M059J (cell line): ENCODE data around the gene TXNDC11. TPM values are rescaled to one million over a fixed set of nuclear protein-coding genes. Genes with fewer than 3 reads are reported as not detected.

Source experiments
- DNase-seq: peaks from one replicate; pipeline ENCODE4 v3.0.0-alpha.2; 2012; ENCODE audit warnings: low read depth
- total RNA-seq: library from RNA; depleted of rRNA; stranded (reverse); fragments of >200 nt; shearing (Covaris generic); gene quantifications from 2 replicates; pipeline ENCODE4 v1.2.3, GENCODE V29; 2014

The TXNDC11 gene
- total RNA-seq, 1 experiment from 2014 or later, result 52.7 TPM

DNA sequence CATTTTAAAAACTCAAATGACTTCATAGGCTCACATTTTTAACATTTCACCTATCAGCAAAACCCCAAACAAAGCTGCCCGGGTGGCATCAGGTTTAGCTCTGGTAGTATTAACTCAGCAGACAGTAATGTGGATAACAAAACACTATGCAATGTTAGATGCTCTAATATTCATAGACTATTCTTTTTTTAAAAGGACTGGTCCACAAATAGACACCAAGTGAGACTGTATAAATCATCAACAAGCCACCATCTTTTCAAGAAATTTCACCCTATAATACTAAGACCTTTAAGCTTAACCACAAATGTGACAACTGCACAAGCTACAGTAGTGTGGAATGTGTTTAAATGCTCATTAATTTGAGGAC, 54.2 kb downstream of the TXNDC11 start:
- DNase-seq, result no peak

DNA sequence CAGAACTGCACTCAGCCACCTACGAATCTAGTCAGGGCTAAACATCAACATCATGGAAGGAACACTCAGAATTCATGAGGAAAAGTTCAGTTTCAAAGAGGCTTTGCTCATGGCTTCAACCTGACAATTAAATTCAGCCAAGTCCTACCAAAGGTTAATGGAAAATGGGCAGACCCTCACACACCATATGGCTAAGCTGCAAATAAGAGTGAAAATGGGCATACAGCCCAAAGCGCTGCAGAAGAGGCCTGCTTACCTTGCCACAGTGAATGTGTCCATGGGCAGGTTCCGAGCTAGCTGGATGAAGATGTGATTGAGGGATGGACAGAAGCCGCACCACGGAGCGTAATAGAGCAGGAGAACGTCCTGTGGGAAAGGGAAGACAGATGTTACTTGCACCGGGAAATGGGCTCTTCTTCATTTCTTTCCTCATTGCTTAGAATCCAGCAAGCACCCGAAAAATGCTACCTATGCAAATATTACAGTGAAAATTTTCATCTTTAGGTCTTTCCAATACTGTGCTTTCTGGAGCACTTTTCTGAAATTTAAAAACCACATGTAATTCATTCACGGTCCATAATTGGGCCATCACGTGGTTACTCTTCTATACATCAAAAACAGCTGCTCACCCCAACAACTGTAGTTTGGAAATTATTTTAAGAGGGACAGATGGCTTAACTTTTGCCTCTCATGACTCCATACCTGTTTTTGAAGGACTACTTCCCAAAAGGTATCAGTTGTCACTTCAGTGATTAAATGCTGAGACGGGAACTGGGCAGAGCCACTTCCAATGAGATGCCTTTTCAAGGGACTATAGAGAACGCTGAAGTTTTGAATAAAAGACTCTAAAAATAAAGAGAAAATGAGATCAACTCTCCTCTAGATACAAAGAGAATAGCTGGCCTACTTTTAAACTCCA, 54.8 kb downstream of the TXNDC11 start:
- DNase-seq, result no peak

DNA sequence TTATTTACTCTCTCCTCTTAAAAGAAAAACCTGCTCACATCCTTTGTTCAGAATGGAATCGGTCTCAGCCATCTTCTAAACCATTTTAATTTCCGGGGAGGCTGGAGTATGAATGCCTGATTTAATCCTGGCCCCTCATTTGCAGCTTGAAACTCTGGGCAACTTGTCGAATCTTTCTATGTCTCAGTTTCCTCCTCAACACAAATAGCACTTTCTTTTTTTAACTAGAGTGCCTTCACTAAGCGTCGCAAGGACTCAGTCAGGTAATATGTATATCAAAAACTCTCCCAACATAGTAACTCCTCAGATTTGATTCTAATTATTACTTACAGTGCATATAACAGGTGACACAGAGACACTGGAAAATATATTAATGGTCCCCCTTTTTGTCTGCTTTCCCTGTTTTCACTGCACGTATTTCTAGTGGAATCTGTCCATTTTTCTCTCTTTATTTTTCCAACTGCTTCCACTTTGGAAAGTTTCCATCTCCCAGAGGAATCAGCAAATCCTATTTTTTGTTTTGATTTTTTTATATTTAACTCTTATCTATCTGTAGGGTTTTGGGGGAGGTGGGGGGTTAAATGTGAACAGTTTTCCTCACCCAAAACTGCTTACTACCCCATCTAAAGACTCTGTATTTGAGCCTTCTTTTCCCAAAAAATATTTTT, 55.8 kb downstream of the TXNDC11 start:
- no peak for DNase-seq

DNA sequence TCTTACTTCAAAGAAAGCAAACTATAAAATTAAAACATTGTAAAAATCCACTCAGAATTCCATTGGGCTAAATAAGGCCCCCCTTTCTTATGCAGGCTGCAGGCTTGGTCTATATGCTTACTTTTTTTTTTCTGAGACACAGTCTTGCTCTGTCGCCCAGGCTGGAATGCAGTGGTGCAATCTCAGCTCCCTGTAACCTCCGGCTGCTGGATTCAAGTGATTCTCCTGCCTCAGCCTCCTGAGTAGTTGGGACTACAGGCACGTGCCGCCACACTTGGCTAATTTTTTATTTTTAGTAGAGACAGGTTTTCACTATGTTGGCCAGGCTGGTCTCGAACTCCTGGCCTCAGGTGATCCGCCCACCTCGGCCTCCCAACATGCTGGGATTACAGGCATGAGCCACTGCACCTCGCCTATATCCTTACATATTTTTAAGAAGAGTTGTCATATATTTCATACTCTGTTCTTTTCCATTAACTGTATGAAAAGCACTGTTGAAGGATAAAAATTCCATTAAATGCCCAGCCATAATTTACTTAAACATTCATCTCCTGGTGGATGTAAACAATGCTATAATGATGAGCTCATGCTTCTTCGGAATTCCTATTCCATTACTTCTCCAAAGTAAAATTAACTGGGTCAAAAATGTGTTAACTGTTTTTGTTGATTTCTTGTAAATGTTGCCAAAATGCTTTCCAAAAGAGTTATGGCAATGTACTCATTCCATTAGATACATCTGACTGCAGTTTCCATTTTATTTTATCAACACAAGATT, 56.6 kb downstream of the TXNDC11 start:
- no peak for DNase-seq

DNA sequence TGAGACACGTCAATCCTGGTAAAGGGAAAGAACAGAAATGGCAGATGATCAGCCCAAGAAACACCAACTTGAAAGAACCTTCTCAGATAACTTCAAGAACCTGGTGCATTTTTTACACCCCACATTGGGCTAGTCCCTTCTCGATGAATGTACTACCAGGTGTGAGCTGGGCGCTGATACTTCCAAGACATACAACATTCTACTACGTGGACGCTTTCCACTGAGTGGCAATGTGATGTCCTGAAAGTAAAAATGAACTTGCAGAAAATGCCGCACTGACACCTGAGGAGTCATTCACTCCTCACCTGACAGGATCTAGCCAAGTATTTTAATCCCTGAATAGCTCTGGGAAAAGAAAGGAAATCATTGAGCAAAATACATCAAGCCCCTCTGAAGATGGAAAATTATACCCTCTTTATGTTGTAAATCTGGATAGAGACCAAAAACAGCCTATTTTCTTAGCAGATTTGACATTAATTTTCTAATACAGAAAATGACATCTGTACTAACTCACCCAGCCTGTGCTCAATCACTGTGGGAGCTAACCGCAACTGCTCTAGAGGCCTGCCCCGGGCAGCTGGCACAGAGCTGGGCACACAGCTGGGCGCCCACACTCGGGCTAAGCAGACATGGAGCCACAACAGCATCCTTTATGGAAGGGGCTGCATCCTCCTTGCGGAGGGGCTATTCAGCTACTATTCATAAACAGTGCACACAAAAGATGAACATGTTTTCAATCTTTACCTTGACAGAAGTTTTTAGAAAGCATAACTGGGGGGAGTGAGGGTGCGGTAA, 58.2 kb downstream of the TXNDC11 start:
- DNase-seq, result no peak

DNA sequence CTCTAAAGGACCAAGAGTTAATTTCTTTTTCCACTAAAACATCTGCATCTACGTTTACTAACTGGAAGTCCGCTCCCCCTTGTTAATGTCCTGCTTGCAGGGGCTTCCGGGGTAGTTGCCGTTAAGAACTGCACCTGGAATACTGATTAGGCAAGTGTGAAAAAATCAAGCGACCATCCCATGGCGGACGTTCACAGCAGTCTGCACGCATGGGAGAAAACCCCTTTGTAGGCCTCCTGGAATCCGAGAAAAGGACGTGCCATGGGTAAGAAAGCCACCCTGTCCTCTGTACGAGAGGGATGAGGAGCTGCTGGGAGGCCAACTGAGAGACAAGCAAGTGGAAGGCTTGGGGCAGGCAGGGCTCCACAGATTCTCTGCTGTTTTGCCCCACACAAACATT, 59.5 kb downstream of the TXNDC11 start:
- no peak for DNase-seq

DNA sequence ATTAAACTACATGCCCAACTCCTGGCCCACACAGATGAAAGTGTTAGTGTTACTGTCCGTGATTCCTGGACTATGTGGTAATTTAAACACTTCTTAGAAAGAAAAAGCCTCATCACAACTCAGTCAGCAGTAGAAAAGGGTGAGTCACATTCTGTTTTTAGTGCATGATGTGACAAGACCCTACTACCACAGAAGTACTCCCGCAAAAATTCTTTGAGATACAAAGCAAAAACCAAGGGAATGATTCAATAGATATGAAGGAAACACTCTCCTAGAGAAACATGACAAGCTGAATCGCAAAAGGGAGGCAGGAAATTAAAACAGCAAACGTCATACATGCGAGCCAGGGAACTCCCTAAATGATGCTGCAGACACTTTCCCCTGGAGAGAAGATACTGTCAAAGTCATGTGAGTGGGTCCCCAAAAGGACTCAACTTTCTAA, 60.0 kb downstream of the TXNDC11 start:
- DNase-seq, result peak; percentile 89

DNA sequence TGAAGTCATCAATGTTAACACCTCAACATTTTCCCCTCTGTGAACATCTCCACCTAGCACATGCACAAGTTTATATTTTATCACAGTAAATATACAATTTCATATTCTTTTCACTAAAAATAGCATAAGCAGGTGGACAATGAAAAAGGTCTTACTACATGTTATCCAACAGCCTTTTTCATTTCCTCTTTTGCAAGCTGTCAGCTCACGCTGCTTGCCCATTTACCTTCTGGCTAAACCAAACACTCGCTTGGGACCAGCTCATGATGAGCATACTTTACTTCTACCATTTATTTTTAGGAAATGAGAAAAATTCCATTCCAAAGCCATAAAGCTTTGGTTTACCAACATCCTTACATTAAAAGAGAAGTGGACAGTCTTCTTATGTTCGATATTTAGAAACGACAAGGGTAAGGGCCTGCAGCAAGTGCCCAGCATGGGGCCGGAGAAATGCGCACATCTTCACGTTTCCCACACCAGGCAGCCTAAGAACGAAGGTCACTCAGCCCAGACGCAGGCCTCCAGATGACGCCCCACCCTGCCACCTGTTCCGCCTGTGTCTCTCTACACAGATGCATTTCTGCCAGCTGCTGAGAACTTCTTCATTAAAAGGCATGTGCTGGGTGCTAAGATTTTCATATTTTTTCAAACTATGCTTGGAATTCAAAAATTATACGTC, 60.5 kb downstream of the TXNDC11 start:
- DNase-seq, result no peak

DNA sequence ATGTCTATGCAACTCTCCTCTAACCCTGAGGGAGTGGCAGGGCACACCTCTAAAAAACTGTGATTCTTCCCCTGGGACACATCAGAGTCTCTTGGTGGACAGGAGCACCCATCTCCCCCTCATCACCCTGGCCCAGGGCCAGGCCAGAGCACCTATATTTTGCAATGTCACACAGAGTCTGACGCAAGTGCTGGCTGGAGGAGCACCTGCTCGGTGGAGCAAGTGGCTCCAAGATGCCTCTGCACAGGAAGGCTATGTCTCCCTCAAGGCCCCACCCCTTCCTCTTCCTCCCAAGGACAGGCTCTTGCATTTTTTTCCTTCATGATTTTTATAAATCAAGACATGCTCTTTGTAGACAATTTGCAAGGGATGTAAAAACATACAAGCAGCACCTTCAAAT, 61.1 kb downstream of the TXNDC11 start:
- DNase-seq, result no peak

DNA sequence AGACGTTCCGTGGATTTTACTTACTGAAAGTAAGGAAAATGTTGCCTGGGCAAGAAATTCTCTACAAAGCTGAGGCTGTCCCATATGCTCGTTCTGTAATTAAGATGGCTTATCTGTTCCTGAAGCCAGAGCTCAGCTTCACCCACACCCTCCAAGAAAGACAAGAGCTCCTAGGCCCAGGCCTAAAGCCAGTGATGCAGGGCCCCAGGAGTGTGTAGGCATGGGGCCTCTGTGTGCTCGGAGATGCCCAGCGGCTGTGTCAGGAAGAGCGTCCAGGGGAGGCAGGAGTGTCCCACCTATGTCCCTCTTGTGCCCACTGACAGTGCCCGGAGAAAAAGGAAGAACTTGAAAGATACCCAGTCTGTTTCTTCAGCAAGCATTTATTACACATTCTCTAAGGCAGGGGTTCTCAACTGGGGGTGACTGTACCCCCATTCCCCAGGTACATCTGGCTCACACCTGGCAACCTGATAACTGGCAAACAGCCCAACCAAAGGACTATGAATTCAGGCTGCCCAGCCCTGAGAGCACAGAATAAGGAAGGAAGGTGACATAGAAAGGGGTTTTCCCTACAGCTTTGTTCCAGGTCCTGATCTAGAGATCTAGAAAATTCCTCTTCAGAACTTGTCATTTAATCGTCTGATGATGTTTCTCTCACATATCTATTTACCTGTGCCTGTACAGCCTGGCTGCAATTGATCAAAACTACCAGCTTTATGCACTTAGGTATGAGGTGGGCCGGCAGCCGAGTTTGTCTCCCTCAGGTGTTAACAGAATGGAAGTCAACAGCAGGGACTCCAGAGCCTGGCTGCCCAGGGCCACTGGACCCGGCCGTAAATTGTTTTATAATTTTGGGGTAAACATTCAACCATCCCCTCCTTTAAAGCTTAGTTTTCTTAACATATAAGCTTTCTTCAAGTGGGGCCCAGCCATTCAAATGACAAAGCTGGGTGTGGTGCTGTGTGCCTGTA, 62.4 kb downstream of the TXNDC11 start:
- DNase-seq, result no peak

DNA sequence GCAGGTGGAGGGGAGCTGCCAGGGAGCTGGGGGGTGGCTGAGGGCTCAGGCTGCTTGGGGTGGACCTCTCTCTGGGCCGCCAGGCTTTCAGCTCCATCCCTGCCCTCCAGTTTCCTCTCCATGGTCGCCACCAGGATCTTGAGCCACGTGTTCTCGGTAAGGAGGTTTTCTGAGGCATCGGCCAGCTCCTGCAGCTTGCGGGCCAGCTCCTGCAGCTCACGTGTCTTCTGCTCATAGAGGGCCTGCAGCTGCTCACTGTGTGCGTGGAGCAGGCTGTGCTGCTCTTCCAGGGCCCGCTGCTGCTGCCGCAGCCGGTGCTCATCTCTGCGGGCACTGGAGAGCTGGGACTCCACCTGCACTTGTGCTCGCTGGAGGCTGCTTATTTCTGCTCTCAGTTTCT, 63.4 kb downstream of the TXNDC11 start:
- no peak for DNase-seq

DNA sequence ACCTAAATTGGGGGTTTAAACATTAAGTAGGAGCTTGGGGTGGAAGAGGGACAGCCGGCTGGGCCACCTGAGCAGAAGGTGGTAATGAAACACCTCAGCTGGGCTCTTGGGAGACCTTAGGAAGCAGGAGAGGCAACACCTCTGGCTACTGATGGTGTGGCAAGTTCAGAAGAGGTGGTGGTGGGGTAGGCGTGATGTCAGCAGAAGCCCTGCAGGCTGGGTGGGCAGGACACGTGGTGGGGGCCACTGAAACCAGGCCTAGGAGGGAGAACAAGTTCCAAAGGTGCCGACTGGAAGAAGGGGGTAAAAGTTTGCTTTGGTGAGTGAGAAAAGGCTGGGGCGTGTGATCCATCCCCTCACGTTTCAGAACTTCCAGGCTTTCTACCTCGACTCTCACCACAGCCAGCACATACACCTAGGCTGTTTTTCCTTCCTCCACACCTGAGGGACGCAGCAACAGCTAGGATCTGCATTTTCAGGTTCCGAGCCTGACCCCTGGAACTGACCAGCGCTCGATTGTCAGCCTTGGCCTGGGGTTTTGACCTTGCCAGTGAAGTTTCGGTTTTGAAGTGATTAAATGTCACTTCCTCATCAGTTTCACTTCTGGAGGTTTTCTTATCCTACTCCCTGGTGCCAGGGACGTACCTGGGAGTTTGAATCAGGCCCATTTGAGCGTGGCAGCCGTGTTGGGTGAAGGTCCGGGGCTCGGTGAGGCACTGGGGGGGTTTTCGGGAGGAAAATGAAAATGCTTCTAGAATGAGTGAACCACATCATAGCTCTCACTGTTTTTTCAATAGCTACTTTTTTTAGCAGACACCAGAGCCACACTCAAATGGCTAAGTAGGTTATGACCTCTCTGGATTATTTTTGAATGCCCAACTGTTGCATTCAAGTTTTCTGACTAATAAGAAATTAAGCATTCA, 64.4 kb downstream of the TXNDC11 start:
- no peak for DNase-seq

DNA sequence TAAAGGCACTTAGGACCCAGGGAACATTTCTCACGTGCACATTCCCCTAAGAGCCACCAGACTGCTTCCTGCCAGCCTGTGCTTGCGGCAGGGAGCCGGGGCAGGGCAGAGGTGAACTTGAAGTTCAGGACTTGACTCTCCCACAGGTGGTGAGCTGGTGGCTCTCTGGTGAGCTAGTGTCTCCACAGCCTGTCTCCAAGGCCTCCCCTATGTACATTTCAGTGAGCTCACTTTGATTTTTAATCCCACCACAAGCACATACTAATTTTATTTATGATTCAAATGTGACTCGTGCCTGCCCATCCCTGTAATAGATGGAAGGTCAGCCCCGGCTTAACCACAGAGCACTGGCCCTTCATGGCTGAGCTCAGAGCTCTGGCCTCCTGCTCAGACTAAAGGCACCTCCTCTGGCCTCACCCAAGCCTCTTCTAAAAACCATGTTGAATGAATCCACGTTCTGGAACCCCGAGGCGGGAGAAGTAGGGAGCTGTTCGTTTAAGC, 65.2 kb downstream of the TXNDC11 start:
- peak; percentile 22 for DNase-seq

DNA sequence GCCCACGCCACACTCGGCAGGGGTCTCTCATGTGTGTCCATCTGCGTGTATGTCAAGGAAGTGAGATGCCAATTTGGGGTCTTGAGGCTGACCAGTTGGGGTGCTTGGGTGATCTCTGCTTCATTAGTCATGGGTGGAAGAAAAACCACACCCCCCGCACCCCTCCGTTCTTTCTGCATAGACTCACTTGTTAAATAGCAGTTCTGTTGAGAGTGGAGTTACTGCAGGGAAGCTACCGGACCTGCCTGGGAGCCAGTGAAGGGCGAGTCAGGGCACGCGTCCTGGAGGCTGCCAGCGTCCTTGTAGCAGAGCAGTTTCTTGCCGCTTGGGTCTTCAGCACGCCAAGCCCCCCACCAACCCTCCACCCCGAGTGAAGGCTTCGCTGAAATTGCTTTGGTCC, 65.9 kb downstream of the TXNDC11 start:
- DNase-seq, result no peak

DNA sequence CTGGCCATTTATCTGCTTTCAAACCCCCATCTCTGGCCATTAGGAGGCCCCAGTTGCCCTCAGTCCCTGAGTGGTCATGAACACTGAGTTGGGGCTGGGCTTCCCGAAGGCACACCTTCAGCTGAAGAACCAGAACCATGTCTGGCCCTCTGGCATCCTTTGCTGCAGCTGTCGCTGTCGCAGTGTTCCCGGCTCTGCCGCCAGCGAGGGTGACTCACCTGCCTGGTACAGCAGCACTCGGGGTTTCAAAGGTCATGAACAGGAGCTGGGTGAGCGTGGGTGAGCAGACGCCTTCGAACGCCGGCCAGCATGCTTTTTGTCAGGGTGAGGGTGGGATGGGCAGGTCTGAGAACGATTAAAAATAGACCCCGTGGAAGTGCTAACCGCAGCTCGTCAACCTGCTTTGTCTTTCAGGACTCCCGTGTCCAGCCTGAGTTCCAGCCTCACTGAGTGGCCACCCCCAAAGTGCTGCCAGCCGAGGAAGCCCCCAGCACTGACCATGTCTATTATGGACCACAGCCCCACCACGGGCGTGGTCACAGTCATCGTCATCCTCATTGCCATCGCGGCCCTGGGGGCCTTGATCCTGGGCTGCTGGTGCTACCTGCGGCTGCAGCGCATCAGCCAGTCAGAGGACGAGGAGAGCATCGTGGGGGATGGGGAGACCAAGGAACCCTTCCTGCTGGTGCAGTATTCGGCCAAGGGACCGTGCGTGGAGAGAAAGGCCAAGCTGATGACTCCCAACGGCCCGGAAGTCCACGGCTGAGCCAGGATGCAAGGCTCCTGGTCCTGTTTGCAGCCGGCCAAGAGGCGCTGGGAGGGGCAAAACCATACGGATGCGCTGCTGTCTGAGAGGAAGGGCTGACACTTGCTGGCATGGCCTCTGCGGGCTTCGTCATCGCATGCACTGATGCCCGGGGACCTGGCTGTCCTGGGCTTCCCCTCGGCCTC, 66.8 kb downstream of the TXNDC11 start:
- peak; percentile 38 for DNase-seq

DNA sequence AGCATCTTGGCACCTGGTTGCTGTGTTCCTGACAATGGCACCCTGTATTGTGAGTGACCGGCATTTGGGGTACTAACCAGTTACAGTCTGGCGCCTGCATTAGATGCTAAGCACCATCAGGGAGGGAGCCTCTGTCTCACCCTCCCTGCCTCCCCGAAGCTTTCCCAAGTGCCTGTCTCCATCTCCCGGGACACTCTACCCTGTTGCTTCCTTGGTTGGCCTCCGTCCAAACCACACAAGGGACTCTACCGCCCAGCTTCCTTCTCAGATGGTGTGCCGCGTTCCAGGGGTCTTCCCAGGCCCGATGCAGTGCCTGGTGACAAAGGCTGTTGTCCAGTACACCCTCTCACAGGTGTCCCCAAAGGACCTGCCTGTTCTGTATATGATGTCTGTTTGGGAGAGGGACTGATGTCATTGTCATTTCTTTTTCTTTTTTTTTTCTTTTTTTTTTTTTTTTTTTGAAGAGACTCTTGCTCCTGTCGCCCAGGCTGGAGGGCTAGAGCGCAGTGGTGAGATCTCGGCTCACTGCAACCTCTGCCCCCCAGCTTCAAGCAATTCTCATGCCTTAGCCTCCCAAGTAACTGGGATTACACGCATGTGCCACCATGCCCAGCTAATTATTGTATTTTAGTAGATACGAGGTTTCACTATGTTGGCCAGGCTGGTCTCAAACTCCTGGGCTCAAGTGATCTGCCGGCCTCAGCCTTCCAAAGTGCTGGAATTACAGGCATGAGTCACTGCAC, 67.7 kb downstream of the TXNDC11 start:
- peak; percentile 54 for DNase-seq
